AG09319 (cell line): ENCODE data around the gene CCDC89.

Source experiments
- DNase-seq: peaks from one replicate; pipeline ENCODE4 v3.0.0-alpha.2; 2010; ENCODE audit warnings: low read depth; ENCODE audit errors: extremely low read depth
- TF ChIP-seq, protein P1 (sequence below): IDR thresholded peaks from 2 replicates; pipeline ENCODE4 v1.5.1; 2011; ENCODE audit warnings: low read depth, mild to moderate bottlenecking, inconsistent platforms, low read length, moderate library complexity

Gene CCDC89

DNA sequence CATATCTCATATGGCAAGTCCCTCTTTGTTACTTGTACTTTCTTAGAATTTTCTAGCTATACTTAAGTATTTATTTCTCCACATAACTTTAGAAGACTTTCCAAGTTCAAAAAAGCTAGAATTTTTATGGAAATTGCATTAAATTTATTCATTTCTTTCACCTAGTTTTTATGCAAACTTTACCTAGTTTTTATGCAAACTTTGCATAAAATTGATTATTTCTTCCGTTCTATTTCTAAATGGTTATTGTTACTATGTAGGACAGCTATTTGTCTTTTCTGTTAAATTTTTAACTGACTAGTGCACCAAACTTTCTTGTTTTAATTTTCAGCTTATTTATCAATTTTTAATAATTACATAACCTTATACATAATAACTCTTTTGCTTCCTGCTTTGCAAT is 17.8 kb downstream of the CCDC89 start:
- TF ChIP-seq, protein P1, sequence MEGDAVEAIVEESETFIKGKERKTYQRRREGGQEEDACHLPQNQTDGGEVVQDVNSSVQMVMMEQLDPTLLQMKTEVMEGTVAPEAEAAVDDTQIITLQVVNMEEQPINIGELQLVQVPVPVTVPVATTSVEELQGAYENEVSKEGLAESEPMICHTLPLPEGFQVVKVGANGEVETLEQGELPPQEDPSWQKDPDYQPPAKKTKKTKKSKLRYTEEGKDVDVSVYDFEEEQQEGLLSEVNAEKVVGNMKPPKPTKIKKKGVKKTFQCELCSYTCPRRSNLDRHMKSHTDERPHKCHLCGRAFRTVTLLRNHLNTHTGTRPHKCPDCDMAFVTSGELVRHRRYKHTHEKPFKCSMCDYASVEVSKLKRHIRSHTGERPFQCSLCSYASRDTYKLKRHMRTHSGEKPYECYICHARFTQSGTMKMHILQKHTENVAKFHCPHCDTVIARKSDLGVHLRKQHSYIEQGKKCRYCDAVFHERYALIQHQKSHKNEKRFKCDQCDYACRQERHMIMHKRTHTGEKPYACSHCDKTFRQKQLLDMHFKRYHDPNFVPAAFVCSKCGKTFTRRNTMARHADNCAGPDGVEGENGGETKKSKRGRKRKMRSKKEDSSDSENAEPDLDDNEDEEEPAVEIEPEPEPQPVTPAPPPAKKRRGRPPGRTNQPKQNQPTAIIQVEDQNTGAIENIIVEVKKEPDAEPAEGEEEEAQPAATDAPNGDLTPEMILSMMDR: no peak
- no peak for DNase-seq

DNA sequence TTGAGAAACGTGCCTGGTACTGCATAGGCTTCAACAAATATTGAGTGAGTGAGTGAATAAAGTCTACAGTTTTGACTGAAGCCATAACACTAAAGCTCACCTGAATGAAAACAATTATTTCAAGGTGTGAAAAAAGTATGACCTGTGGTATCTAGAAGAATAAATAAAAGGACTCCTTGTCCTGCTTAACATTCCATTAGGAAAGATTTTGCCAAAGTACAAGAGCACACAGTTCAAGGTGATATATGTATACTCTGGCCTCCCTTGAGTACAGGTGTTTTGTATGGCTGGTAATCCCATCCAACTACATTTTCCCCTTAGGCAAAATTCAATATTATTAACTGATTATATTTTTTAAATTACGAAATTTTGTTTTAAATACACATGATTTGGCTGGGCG is 19.3 kb downstream of the CCDC89 start:
- no peak for DNase-seq

DNA sequence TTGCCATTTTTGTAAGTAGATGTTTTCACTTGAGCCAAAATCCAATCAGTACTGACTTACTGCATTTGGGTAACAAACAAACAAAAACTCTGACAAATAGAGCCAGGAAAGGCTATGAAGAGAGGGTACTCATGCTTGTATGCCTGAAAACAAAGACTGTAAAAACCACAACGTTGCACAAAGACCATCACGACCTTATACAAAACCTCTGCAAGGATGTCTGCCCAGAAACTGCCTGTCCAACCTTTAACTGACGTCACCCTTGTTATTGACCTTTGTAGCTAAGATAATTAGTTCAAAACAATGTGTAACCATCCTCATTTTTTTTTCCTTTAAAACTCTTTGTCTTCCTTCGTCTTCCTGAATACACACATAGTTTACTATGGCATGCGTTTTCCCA is 20.3 kb downstream of the CCDC89 start:
- TF ChIP-seq, protein P1: no peak
- no peak for DNase-seq

More for the DNA sequence above, 19.3 kb downstream of the CCDC89 start:
- TF ChIP-seq, protein P1: no peak

DNA sequence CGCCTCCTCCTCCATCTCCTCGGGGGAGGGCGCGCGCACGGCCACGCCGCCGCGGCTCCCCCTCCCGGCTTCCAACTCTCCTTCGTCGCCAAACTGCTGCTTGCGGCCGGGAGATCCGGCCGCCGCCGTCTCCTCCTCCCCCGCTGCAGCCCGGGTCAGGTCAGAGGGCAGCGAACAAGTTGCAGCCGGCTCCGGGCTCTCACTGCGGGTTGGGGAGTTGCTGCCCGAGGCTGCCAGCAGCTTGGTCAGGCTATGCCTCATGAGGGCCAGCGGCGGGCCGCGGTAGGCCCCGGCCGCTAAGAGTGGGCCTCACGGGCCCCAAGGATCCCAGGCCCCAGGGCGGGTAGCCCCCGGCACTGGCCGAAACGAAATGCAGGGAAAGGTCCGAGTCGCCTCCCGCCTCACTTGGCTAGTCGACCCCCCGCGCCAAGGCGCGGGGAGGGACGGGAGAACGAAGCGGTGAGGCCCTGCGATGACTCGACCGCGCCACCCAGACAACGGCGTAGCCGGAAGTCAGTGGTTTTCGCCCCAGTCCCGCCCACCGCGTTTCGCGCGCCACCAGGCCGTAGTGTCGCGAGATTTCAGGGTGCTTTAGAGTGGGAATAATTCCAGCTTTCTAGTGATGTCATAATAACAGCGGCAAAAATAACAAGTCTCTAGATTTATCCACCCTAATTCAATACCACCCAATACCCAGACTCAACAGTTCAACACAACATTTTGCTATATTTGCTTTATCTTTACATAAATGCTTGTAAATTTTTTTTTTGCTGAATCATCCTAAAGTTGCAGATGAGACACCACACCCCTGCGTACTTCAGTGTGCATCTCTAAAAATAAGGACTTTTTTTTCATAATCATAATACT is 21.1 kb downstream of the CCDC89 start, which contains the start of gene CREBZF:
CREBZF (minus strand) TSS at position 515 of the 867 bp plus-strand sequence; CDS start at position 261, 254 bp downstream.
- TF ChIP-seq, protein P1: no peak; the same call in 1 of the 2 replicates
- peak; percentile 88 for DNase-seq

DNA sequence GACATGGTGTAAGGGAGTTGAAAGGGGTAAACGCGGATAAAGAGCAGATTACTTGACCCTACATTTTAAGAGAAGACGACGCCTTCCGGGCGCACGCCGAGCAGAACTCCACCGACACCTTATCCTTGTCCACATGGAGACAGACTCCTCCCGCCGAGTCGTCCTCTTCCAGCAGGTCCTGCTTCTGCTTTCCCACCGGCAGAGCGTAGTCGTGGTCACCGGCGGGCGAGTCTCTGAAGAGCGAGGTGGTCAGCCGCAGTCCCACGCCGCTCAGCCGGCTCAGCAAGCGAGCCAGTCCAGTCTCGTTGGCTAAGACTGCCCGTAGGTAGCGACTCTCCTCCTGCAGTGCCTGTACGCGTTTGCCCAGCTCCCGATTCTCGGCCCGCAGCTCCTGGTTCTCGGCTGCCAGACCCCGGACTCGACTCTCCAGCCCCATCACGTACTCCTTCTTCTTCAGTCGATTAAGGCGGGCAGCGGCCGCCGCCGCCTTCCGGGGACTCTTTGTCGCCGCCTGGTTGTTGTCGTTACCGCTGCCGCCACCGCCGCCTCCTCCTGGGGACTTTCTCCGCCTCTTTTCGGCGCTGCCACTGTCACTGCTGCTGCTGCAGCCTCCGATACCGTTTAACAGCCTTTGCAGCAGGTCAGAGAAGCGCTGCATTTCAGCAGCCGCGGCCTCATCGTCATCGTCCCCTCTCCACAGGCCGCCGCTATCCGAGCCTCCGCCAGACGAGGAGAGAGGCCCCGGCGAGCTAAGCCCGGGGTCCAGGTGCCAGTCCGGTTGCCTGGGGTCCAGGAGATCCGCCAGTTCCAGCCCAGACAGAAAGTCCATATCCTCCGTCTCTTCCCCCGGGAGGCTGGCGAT is 22.0 kb downstream of the CCDC89 start:
- no peak for DNase-seq
- TF ChIP-seq, protein P1: peak; percentile 45

DNA sequence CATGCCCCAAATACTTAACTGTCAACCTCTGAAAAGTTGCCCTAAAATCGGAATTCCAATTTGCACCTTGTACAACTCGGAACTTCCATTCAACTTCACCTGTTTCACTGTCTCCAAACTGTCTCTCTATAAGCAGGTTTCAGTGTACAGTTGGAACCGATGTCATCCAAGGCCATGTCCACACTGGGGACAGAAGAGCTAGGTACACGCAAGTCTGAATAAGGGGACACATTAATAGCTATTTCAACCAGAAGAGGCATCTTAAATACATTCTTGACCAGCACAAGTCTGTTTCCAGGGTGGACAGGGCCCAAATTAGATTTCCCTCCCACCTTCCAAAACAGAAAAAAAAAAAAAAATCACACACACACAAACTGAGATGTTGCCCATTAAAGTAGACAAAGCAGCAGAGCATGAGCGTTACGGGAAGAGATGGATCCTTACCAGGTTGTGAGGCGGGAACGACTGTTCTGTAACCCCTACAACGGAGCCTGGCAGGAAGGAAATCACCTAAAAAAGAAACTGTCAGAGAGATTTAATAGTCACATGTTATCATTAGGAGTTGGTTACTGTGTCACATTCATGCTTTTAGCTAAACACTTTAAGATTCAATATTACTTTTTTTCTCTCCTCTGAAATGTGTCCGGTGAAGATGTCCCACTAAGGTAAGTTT is 22.8 kb downstream of the CCDC89 start:
- TF ChIP-seq, protein P1: no peak
- no peak for DNase-seq
